Loucy (cell line): ENCODE results near the gene MED13L.

ENCODE experiments used
- EZH2phosphoT487 ChIP-seq: fragments of 200-600 bp; IDR thresholded peaks from 2 replicates; pipeline ENCODE4 v1.6.1; 2018; ENCODE audit warnings: antibody characterized with exemption, mild to moderate bottlenecking, moderate library complexity, borderline replicate concordance
- TF ChIP-seq, protein P1 (sequence below): fragments of 200-600 bp; sonication (generic); conservative IDR thresholded peaks from 2 replicates; pipeline ENCODE4 v1.5.1; 2014; ENCODE audit warnings: mild to moderate bottlenecking, antibody characterized with exemption, low read length

GRCh38 chr12:116262741-116263140 lies 14.8 kb downstream of the MED13L start:
- TF ChIP-seq, protein P1, sequence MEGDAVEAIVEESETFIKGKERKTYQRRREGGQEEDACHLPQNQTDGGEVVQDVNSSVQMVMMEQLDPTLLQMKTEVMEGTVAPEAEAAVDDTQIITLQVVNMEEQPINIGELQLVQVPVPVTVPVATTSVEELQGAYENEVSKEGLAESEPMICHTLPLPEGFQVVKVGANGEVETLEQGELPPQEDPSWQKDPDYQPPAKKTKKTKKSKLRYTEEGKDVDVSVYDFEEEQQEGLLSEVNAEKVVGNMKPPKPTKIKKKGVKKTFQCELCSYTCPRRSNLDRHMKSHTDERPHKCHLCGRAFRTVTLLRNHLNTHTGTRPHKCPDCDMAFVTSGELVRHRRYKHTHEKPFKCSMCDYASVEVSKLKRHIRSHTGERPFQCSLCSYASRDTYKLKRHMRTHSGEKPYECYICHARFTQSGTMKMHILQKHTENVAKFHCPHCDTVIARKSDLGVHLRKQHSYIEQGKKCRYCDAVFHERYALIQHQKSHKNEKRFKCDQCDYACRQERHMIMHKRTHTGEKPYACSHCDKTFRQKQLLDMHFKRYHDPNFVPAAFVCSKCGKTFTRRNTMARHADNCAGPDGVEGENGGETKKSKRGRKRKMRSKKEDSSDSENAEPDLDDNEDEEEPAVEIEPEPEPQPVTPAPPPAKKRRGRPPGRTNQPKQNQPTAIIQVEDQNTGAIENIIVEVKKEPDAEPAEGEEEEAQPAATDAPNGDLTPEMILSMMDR = no peak
- no peak for TF ChIP-seq EZH2phosphoT487
